Liver (tissue), 9 donors: Measurements from ENCODE around the gene POFUT1. TPM values are rescaled to one million over a fixed set of nuclear protein-coding genes. Genes with fewer than 3 reads are reported as not detected.
A peak's percentile ranks its signal among the peaks of the same experiment; 100 is the strongest.

Experiments
- DNase-seq: peaks from one replicate; pipeline ENCODE4 v3.0.0-alpha.2; 2017; ENCODE audit warnings: low spot score
- H3K27ac ChIP-seq, 2 donors: one replicate each; pipeline ENCODE4 v1.7.0; 2013; ENCODE audit warnings: inconsistent platforms in 2 of 2, low read length in 2 of 2, control low read depth in 1 of 2, low read depth in 1 of 2, mild to moderate bottlenecking in 1 of 2
- H3K27me3 ChIP-seq, 4 donors: one replicate each; pipeline versions ENCODE4 v1.6.1 to v1.7.0; 2013; ENCODE audit warnings: low read length in 3 of 4, inconsistent platforms in 1 of 4, mild to moderate bottlenecking in 1 of 4, moderate library complexity in 1 of 4; ENCODE audit not compliant: control insufficient read depth in 4 of 4, insufficient read depth in 4 of 4
- H3K36me3 ChIP-seq, 4 donors: one replicate each; pipeline versions ENCODE4 v1.6.1 to v1.7.0; 2013; ENCODE audit warnings: low read length in 3 of 4, mild to moderate bottlenecking in 3 of 4, low read depth in 1 of 4, moderate library complexity in 1 of 4; ENCODE audit not compliant: control insufficient read depth in 4 of 4, insufficient read depth in 3 of 4
- H3K4me1 ChIP-seq, 4 donors: one replicate each; pipeline versions ENCODE4 v1.6.1 to v1.7.0; 2013; ENCODE audit warnings: low read length in 3 of 4, mild to moderate bottlenecking in 3 of 4, moderate library complexity in 1 of 4; ENCODE audit not compliant: control insufficient read depth in 4 of 4, insufficient read depth in 4 of 4
- H3K4me3 ChIP-seq, 3 donors: one replicate each; pipeline versions ENCODE4 v1.6.1 to v1.7.0; 2013; ENCODE audit warnings: low read length in 3 of 3, control low read depth in 1 of 3, low read depth in 1 of 3, mild to moderate bottlenecking in 1 of 3
- H3K9ac ChIP-seq, 2 donors: one replicate each; pipeline ENCODE4 v1.7.0; 2013; ENCODE audit warnings: low read length in 2 of 2, mild to moderate bottlenecking in 2 of 2, moderate library complexity in 2 of 2, control low read depth in 1 of 2, low read depth in 1 of 2
- H3K9me3 ChIP-seq, 4 donors: one replicate each; pipeline versions ENCODE4 v1.6.1 to v1.7.0; 2013; ENCODE audit warnings: low read length in 3 of 4; ENCODE audit not compliant: control insufficient read depth in 4 of 4
- EGR1 ChIP-seq, 2 donors: IDR thresholded peaks; 2 replicates each; pipeline ENCODE4 v1.6.1; 2016 to 2018; ENCODE audit warnings: antibody characterized with exemption in 2 of 2, low read depth in 2 of 2
- FOXA1 ChIP-seq: IDR thresholded peaks from 2 replicates; pipeline ENCODE4 v1.6.1; 2016; ENCODE audit warnings: antibody characterized with exemption
- FOXA2 ChIP-seq: IDR thresholded peaks from 2 replicates; pipeline ENCODE4 v1.6.1; 2016; ENCODE audit warnings: antibody characterized with exemption
- GABPA ChIP-seq, 2 donors: IDR thresholded peaks in 1 of 2; conservative IDR thresholded peaks in 1 of 2; 2 replicates each; pipeline ENCODE4 v1.6.1; 2016; ENCODE audit warnings: antibody characterized with exemption in 2 of 2, mild to moderate bottlenecking in 1 of 2, moderate library complexity in 1 of 2
- HNF4A ChIP-seq, 2 donors: conservative IDR thresholded peaks; 2 replicates each; pipeline ENCODE4 v1.6.1; 2016; ENCODE audit warnings: antibody characterized with exemption in 2 of 2, mild to moderate bottlenecking in 2 of 2
- HNF4G ChIP-seq: IDR thresholded peaks from 2 replicates; pipeline ENCODE4 v1.6.1; 2016; ENCODE audit warnings: antibody characterized with exemption
- JUND ChIP-seq, 2 donors: IDR thresholded peaks; 2 replicates each; pipeline ENCODE4 v1.6.1; 2016; ENCODE audit warnings: antibody characterized with exemption in 2 of 2
- NR2F2 ChIP-seq: IDR thresholded peaks from 2 replicates; pipeline ENCODE4 v1.6.1; 2016; ENCODE audit warnings: antibody characterized with exemption
- RAD21 ChIP-seq, 2 donors: IDR thresholded peaks; 2 replicates each; pipeline ENCODE4 v1.6.1; 2016; ENCODE audit warnings: antibody characterized with exemption in 2 of 2, mild to moderate bottlenecking in 2 of 2
- RXRA ChIP-seq, 2 donors: IDR thresholded peaks; 2 replicates each; pipeline ENCODE4 v1.6.1; 2017 to 2018; ENCODE audit warnings: antibody characterized with exemption in 2 of 2, mild to moderate bottlenecking in 1 of 2
- SP1 ChIP-seq: IDR thresholded peaks from 2 replicates; pipeline ENCODE4 v1.6.1; 2018; ENCODE audit warnings: antibody characterized with exemption, mild to moderate bottlenecking
- TAF1 ChIP-seq: conservative IDR thresholded peaks from 2 replicates; pipeline ENCODE4 v1.6.1; 2016; ENCODE audit warnings: antibody characterized with exemption, mild to moderate bottlenecking
- YY1 ChIP-seq: IDR thresholded peaks from 2 replicates; pipeline ENCODE4 v1.6.1; 2016; ENCODE audit warnings: antibody characterized with exemption, mild to moderate bottlenecking
- WGBS: extraction: QIAGEN DNeasy Blood & Tissue Kit; methylation state at CpG from one replicate; pipeline ENCODE4 v1.1.7; 2013; 5-methylcytosine and 5-hydroxymethylcytosine counted together
- polyA plus RNA-seq, 2 donors: library from polyadenylated mRNA; stranded (reverse) in 1 of 2; unstranded in 1 of 2; fragments of 200-250 nt in 1 of 2; fragments of >200 nt in 1 of 2; fragmentation: Nextera tagmentation in 1 of 2; extraction: Ambion mirVana in 1 of 2; gene quantifications; one replicate each; pipeline versions ENCODE4 v1.2.1 to v1.2.3, GENCODE V29; 2013 to 2015
- total RNA-seq, 2 donors: library from RNA; depleted of rRNA; stranded (reverse); fragments of >200 nt; gene quantifications; one replicate each; pipeline ENCODE4 v1.2.3, GENCODE V29; 2014
- TF ChIP-seq, protein P1 (sequence below): IDR thresholded peaks from 2 replicates; pipeline ENCODE4 v1.6.1; 2016; ENCODE audit warnings: antibody characterized with exemption
- TF ChIP-seq, protein P2 (sequence below): fragments of 150-350 bp; IDR thresholded peaks from 2 replicates; pipeline ENCODE4 v1.5.1; 2017; ENCODE audit warnings: improper control_type of control experiment, low read depth, low read length; ENCODE audit not compliant: missing input control
- TF ChIP-seq, protein P3 (sequence below): IDR thresholded peaks from 2 replicates; pipeline ENCODE4 v1.6.1; 2016; ENCODE audit warnings: antibody characterized with exemption
- TF ChIP-seq, protein P4 (sequence below): IDR thresholded peaks from 2 replicates; pipeline ENCODE4 v1.6.1; 2016; ENCODE audit warnings: antibody characterized with exemption
- TF ChIP-seq, protein P5 (sequence below): IDR thresholded peaks from 2 replicates; pipeline ENCODE4 v1.6.1; 2016; ENCODE audit warnings: antibody characterized with exemption, mild to moderate bottlenecking
- donor health status: healthy.
- donor health status: healthy.
- donor health status: healthy.
- donor health status: healthy.
- donor health status: healthy.

Gene POFUT1
- total RNA-seq = 10 to 100 TPM; 25.7 to 43.3 TPM
- polyA plus RNA-seq = 10 to 100 TPM; 14.6 to 23.8 TPM

DNA sequence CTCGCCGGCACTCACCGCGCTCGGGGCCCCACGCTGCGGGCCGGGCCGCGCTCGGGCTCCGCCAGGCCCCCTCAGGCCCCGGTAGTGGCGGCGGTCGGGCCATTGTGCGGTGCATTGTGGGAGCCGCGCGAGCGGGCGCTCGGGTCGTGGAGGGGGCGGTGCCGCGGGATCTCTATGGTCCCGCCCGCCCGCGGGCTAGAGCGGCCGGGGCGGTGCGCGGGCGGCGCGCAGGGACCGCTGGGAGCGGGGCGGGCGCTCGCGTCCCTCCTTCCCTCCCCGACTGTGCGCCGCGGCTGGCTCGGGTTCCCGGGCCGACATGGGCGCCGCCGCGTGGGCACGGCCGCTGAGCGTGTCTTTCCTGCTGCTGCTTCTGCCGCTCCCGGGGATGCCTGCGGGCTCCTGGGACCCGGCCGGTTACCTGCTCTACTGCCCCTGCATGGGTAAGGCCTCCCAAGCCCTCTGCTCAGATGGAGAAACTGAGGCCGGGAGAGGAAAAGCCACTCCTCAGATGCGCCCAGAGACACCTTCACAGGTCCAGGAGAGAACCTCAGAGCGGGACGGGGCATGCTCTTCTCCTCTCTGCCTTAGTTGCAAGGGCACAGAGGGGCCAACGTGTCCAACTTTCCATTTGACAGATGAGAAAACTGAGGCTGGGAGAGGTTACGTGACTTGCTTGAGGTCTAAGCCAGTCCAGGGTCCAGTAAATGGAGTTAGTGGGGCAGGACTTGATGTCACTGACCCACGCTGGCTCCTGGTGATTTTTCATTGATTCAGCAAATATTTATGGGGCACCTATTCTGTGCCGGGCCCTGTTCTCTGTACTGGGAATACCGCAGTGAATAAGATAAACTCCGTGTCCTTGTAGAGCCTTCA, at the start of gene POFUT1, which contains the start of gene PLAGL2:
TSS of gene POFUT1 (plus strand) at position 255 of the 873 bp plus-strand sequence. CDS start at position 317, 62 bp downstream.
TSS of gene PLAGL2 (minus strand) at position 118 of the 873 bp plus-strand sequence. CDS start 5,565 bp downstream, outside the sequence.
- DNase-seq = peak; percentile 92
- peaks cover 0 to 13% (median 3%) of the 10 kb centered on the region in 4 donors for H3K36me3 ChIP-seq
- TF ChIP-seq RXRA (IDR thresholded peaks at IDR 0.05) (peak; percentile 90 to 93), FOXA2 (peak; percentile 16), SP1 (peak; percentile 53), JUND (IDR thresholded peaks at IDR 0.05) (peak in 1 of 2 donors; percentile 49), GABPA (IDR thresholded peaks at IDR 0.05 in 1 of 2, conservative IDR thresholded peaks at IDR 0.05 in 1 of 2) (no peak), NR2F2 (no peak), EGR1 (IDR thresholded peaks at IDR 0.05; ENCODE audit: low read depth in 2 of 2) (no peak), TAF1 (no peak), HNF4A (conservative IDR thresholded peaks at IDR 0.05) (peak; percentile 91 to 93), HNF4G (peak; percentile 67), YY1 (peak; percentile 63), FOXA1 (no peak), RAD21 (IDR thresholded peaks at IDR 0.05) (peak; percentile 25 to 29)
- TF ChIP-seq, protein P1, sequence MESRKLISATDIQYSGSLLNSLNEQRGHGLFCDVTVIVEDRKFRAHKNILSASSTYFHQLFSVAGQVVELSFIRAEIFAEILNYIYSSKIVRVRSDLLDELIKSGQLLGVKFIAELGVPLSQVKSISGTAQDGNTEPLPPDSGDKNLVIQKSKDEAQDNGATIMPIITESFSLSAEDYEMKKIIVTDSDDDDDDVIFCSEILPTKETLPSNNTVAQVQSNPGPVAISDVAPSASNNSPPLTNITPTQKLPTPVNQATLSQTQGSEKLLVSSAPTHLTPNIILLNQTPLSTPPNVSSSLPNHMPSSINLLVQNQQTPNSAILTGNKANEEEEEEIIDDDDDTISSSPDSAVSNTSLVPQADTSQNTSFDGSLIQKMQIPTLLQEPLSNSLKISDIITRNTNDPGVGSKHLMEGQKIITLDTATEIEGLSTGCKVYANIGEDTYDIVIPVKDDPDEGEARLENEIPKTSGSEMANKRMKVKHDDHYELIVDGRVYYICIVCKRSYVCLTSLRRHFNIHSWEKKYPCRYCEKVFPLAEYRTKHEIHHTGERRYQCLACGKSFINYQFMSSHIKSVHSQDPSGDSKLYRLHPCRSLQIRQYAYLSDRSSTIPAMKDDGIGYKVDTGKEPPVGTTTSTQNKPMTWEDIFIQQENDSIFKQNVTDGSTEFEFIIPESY = peak; percentile 47
- TF ChIP-seq, protein P2, sequence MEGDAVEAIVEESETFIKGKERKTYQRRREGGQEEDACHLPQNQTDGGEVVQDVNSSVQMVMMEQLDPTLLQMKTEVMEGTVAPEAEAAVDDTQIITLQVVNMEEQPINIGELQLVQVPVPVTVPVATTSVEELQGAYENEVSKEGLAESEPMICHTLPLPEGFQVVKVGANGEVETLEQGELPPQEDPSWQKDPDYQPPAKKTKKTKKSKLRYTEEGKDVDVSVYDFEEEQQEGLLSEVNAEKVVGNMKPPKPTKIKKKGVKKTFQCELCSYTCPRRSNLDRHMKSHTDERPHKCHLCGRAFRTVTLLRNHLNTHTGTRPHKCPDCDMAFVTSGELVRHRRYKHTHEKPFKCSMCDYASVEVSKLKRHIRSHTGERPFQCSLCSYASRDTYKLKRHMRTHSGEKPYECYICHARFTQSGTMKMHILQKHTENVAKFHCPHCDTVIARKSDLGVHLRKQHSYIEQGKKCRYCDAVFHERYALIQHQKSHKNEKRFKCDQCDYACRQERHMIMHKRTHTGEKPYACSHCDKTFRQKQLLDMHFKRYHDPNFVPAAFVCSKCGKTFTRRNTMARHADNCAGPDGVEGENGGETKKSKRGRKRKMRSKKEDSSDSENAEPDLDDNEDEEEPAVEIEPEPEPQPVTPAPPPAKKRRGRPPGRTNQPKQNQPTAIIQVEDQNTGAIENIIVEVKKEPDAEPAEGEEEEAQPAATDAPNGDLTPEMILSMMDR = no peak
- TF ChIP-seq, protein P3, sequence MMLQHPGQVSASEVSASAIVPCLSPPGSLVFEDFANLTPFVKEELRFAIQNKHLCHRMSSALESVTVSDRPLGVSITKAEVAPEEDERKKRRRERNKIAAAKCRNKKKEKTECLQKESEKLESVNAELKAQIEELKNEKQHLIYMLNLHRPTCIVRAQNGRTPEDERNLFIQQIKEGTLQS = no peak
- TF ChIP-seq, protein P4, sequence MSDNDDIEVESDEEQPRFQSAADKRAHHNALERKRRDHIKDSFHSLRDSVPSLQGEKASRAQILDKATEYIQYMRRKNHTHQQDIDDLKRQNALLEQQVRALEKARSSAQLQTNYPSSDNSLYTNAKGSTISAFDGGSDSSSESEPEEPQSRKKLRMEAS = peak; percentile 70
- TF ChIP-seq, protein P5, sequence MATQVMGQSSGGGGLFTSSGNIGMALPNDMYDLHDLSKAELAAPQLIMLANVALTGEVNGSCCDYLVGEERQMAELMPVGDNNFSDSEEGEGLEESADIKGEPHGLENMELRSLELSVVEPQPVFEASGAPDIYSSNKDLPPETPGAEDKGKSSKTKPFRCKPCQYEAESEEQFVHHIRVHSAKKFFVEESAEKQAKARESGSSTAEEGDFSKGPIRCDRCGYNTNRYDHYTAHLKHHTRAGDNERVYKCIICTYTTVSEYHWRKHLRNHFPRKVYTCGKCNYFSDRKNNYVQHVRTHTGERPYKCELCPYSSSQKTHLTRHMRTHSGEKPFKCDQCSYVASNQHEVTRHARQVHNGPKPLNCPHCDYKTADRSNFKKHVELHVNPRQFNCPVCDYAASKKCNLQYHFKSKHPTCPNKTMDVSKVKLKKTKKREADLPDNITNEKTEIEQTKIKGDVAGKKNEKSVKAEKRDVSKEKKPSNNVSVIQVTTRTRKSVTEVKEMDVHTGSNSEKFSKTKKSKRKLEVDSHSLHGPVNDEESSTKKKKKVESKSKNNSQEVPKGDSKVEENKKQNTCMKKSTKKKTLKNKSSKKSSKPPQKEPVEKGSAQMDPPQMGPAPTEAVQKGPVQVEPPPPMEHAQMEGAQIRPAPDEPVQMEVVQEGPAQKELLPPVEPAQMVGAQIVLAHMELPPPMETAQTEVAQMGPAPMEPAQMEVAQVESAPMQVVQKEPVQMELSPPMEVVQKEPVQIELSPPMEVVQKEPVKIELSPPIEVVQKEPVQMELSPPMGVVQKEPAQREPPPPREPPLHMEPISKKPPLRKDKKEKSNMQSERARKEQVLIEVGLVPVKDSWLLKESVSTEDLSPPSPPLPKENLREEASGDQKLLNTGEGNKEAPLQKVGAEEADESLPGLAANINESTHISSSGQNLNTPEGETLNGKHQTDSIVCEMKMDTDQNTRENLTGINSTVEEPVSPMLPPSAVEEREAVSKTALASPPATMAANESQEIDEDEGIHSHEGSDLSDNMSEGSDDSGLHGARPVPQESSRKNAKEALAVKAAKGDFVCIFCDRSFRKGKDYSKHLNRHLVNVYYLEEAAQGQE = peak; percentile 64
- H3K4me3 ChIP-seq = peak within 1 kb of the TSS; percentile 85 to 98 (median 94)
- peak within 1 kb of the TSS; percentile 85 to 96 for H3K27ac ChIP-seq
- H3K9me3 ChIP-seq = no peaks in the 10 kb centered on the region
- H3K9ac ChIP-seq = peak within 1 kb of the TSS; percentile 90 to 91
- WGBS = 1% methylated on average over 74 of the region's 74 CpGs
- H3K27me3 ChIP-seq = no peaks in the 10 kb centered on the region
- peaks cover 6 to 76% (median 62%) of the 10 kb centered on the region in 4 donors for H3K4me1 ChIP-seq
